ENCODE results near the gene APBA1.

The APBA1 gene

DNA sequence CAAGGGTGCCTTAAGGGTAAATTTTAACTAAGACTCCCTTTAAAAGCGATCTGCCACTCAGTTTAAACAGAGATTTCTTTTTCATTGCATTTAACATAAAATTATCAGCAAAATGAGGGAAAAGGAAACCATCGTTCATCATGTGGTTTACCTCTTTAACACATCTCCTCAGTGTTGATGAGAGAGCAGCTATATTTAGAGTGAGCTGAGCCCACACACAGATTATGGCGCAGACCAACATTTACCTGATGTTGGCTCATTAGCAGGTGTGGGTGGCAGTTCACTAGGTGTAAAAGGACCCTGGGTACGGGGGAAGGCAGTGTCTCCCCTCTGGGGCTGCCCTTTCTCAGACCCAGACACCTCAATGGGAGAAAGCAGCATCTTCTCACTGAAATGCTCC lies 197.3 kb downstream of the APBA1 start:
- Mint-ChIP-seq H3K9me3 (no peaks in the 10 kb centered on the region), H3K27me3 (peaks cover 1% of the 10 kb centered on the region), H3K4me3 (peak overlapping the region; percentile 66), H3K27ac (peak overlapping the region; percentile 65), H3K36me3 (no peaks in the 10 kb centered on the region), H3K4me1 (peaks cover 33% of the 10 kb centered on the region)

- H3K9me3 Mint-ChIP-seq, result no peaks in the 10 kb centered on the region
- H3K36me3 Mint-ChIP-seq, result no peaks in the 10 kb centered on the region
- H3K4me1 Mint-ChIP-seq, result peaks cover 33% of the 10 kb centered on the region
- no peak overlapping the region for H3K4me3 Mint-ChIP-seq
- H3K27me3 Mint-ChIP-seq, result peaks cover 1% of the 10 kb centered on the region
- H3K27ac Mint-ChIP-seq, result peak overlapping the region; percentile 68
Observed at GRCh38 chr9:69472101-69472620, 200.0 kb downstream of the APBA1 start.

DNA sequence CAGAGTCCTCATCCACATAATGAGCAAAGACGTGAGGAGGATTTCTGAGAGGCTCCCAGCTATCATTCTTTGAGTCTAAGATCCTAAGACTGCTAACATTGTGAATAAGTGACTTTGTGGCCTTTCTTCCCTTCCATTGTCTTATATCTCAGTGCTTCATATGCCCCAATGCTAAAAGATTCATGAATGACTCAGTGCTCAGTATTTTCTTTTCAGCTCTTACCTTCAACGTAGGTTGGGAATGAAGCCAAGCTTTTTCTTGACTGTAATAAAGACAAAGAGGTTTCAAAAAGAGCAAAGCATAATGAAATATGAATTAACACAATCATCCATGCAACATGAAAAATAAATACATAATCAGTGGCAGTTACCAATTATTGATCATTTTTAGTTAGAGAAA lies 200.7 kb downstream of the APBA1 start:
- Mint-ChIP-seq H3K36me3 (no peaks in the 10 kb centered on the region), H3K27me3 (no peaks in the 10 kb centered on the region), H3K4me1 (peaks cover 26% of the 10 kb centered on the region), H3K4me3 (no peak overlapping the region), H3K27ac (no peak overlapping the region), H3K9me3 (no peaks in the 10 kb centered on the region)

DNA sequence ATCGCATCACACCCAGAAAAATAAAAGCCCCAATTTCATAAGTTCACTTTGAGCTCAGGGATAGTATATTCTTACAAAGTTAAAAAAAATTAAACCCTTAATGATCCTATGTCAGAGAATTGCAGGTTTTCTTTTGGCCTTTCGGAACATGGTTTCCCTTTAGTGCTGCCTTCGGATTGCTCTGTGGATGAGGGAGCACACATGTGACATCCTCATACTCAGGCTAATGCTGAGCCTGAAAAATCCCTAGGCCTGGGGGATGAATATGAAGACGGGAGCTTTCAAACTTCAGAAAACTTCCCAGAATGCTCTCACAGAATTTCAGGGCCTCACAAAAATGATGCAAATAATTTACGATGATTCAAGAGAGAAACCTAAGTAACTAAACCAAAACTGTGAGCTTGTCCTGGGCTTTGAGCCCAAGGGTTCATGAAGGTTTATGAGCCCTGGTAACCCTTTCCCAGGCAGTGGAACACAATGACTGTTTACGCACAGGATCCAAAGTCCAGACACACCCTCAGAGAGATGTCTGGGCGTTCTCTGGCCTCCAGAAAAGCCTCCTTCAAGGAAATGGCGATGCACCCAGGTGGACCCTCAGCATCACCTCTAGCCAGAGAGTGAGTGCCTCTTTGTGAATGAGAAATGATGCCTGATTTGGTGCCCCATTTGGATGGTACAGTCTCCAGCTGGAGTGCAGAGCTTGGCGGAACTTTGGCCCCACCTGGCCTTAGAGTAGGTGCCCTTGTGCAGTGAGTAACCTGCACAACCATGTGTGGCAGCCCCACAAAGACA lies 201.8 kb downstream of the APBA1 start:
- Mint-ChIP-seq H3K27ac (no peak overlapping the region), H3K4me3 (no peak overlapping the region), H3K9me3 (no peaks in the 10 kb centered on the region), H3K36me3 (no peaks in the 10 kb centered on the region), H3K4me1 (peaks cover 16% of the 10 kb centered on the region), H3K27me3 (no peaks in the 10 kb centered on the region)

DNA sequence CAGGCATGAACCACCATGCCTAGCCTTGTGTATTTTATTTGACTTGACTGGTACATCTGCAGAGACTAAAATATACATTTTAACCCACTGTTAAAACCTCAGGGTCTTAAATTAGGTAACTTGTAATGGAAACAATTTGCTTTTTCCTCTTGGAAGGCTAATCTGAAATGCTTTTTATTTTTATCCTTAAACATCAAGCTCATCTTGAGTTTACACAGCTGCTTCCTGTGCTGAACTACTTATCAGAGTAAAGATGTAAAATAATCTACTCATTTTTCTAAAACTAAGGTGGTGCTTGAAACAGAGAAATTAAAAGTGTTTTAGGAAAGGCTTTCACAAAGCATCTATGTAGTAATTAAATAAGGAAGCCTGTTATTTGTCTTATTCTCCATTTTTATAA lies 203.0 kb downstream of the APBA1 start:
- Mint-ChIP-seq H3K9me3 (no peaks in the 10 kb centered on the region), H3K27ac (no peak overlapping the region), H3K4me1 (peaks cover 4% of the 10 kb centered on the region), H3K36me3 (no peaks in the 10 kb centered on the region), H3K27me3 (no peaks in the 10 kb centered on the region), H3K4me3 (no peak overlapping the region)

DNA sequence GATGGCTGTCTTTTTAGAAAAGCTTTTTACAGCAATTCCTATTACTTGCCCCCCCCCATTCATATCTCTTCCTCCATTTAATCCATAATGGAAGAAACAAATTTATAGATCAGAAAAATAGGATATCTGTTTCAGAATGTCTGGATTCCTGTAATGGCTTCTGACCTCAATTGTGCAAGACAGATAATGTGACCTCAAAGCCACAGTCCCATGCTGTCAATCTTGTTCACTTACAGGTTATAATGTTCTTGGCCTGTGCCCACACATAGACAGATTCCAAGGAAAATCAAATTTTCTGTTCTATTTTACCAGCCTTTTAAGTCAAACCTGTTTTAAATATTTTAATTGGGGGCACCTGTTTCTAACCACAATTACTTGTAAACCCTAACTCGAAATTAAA lies 203.8 kb downstream of the APBA1 start:
- no peaks in the 10 kb centered on the region for H3K36me3 Mint-ChIP-seq
- no peaks in the 10 kb centered on the region for H3K27me3 Mint-ChIP-seq
- peaks cover 4% of the 10 kb centered on the region for H3K4me1 Mint-ChIP-seq
- H3K4me3 Mint-ChIP-seq, result no peak overlapping the region
- no peak overlapping the region for H3K27ac Mint-ChIP-seq
- H3K9me3 Mint-ChIP-seq, result no peaks in the 10 kb centered on the region

- Mint-ChIP-seq H3K4me3 (no peak overlapping the region), H3K27me3 (no peaks in the 10 kb centered on the region), H3K27ac (no peak overlapping the region), H3K4me1 (no peaks in the 10 kb centered on the region), H3K9me3 (no peaks in the 10 kb centered on the region), H3K36me3 (no peaks in the 10 kb centered on the region)
Observed at GRCh38 chr9:69466151-69466550, 206.0 kb downstream of the APBA1 start.

- H3K9me3 Mint-ChIP-seq, result no peaks in the 10 kb centered on the region
- H3K27ac Mint-ChIP-seq, result no peak overlapping the region
- no peak overlapping the region for H3K4me3 Mint-ChIP-seq
- no peaks in the 10 kb centered on the region for H3K27me3 Mint-ChIP-seq
- H3K36me3 Mint-ChIP-seq, result no peaks in the 10 kb centered on the region
- no peaks in the 10 kb centered on the region for H3K4me1 Mint-ChIP-seq
Observed at GRCh38 chr9:69465473-69465872, 206.7 kb downstream of the APBA1 start.

DNA sequence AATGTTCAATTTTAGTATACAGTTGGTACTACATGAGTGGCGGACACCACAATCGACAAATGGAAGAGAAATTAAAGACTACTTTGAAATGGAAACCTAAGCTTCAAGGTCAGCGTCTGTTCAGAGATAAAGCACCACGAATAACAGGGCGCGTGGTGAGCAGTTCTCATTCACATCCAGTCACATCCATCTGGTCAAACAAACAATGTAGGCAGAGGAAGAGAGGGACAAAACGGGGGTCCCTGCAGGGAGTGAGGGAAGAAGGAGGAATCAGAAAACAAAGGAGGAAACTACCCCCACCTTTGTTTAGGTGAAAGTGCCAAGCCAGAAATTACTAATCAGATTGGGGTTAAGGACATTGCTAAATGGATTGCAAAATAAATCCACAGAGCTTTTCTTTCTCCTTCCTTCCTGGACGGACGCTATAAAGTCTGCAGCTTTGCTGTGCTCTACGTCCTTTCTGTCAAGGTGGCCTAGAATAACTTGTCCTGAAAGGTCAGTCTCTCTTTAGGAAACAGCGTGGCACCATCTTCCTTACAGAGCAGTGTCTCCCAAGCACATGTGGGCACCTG lies 208.6 kb downstream of the APBA1 start:
- H3K27me3 Mint-ChIP-seq, result no peaks in the 10 kb centered on the region
- no peak overlapping the region for H3K27ac Mint-ChIP-seq
- no peaks in the 10 kb centered on the region for H3K4me1 Mint-ChIP-seq
- no peak overlapping the region for H3K4me3 Mint-ChIP-seq
- no peaks in the 10 kb centered on the region for H3K9me3 Mint-ChIP-seq
- no peaks in the 10 kb centered on the region for H3K36me3 Mint-ChIP-seq

DNA sequence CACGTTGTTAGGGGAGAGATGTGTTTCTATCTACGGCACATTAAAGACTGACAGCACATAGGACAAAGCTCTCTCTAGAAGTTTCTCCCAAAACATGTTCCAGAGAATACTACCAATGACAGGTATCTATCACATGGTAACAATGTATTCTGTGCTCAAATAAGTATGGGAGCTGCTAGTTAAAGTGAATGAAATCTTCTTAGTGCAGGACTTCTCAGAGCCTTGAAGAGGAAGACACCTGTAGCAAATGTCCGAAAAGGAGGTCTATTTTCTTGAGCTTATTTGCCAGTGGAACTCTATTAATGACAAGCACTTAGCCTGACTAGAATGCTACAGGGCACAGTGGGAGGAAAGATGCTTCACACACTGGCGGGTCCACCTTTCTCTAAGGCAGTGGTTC lies 209.8 kb downstream of the APBA1 start:
- Mint-ChIP-seq H3K27me3 (no peaks in the 10 kb centered on the region), H3K4me3 (no peak overlapping the region), H3K27ac (no peak overlapping the region), H3K4me1 (no peaks in the 10 kb centered on the region), H3K36me3 (no peaks in the 10 kb centered on the region), H3K9me3 (no peaks in the 10 kb centered on the region)

GRCh38 chr9:69461103-69461887 lies 210.9 kb downstream of the APBA1 start:
- Mint-ChIP-seq H3K27ac (no peak overlapping the region), H3K27me3 (no peaks in the 10 kb centered on the region), H3K9me3 (no peaks in the 10 kb centered on the region), H3K36me3 (no peaks in the 10 kb centered on the region), H3K4me3 (no peak overlapping the region), H3K4me1 (no peaks in the 10 kb centered on the region)

GRCh38 chr9:69460012-69460411 lies 212.2 kb downstream of the APBA1 start:
- no peak overlapping the region for H3K27ac Mint-ChIP-seq
- no peak overlapping the region for H3K4me3 Mint-ChIP-seq
- no peaks in the 10 kb centered on the region for H3K4me1 Mint-ChIP-seq
- H3K27me3 Mint-ChIP-seq, result no peaks in the 10 kb centered on the region
- H3K36me3 Mint-ChIP-seq, result no peaks in the 10 kb centered on the region
- H3K9me3 Mint-ChIP-seq, result no peaks in the 10 kb centered on the region

DNA sequence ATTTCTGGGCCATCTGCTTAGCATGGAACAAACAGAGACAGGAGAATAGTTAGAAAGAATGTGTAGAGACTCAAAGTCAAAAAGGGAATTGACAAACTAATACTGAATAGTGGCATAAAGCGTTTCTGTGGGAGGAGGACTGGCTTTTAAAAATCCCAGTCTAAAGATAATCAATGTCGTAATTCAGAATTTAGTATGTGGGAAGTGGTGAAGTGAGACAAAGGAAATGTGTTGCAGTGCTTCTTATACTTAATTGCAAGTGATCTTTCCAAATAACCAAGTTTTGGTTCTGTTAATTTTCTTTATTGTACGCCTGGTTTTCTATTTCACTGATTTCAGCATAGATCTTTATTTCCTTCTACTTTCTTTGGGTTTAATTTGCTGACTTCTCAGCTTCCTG lies 214.0 kb downstream of the APBA1 start:
- Mint-ChIP-seq H3K36me3 (no peaks in the 10 kb centered on the region), H3K4me3 (no peak overlapping the region), H3K27me3 (no peaks in the 10 kb centered on the region), H3K9me3 (no peaks in the 10 kb centered on the region), H3K27ac (no peak overlapping the region), H3K4me1 (no peaks in the 10 kb centered on the region)

DNA sequence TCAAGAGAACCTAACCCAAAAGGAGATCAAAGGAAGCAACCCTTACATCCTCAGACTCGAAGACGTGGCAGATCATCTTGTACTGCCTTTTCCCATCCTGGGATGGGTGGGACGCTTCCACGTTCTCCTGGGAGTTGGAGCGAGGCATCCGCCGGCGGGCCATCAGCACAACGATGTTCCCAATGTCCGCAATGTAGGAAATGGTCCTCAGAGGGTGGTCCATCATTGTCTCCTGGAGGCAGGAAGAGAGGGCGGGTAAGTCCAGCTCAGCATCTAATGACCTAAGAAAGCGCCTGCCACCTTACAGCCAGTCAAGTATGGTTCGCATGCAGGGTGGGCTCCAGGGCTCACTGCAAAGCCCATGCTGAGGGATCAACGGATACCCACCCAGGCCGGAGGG lies 216.0 kb downstream of the APBA1 start:
- no peaks in the 10 kb centered on the region for H3K4me1 Mint-ChIP-seq
- H3K36me3 Mint-ChIP-seq, result no peaks in the 10 kb centered on the region
- H3K27me3 Mint-ChIP-seq, result no peaks in the 10 kb centered on the region
- H3K4me3 Mint-ChIP-seq, result no peak overlapping the region
- H3K27ac Mint-ChIP-seq, result no peak overlapping the region
- H3K9me3 Mint-ChIP-seq, result no peaks in the 10 kb centered on the region

- no peak overlapping the region for H3K4me3 Mint-ChIP-seq
- no peaks in the 10 kb centered on the region for H3K27me3 Mint-ChIP-seq
- H3K27ac Mint-ChIP-seq, result no peak overlapping the region
- H3K36me3 Mint-ChIP-seq, result no peaks in the 10 kb centered on the region
- no peaks in the 10 kb centered on the region for H3K9me3 Mint-ChIP-seq
- peaks cover 4% of the 10 kb centered on the region for H3K4me1 Mint-ChIP-seq
Observed at GRCh38 chr9:69455311-69455710, 216.9 kb downstream of the APBA1 start.

DNA sequence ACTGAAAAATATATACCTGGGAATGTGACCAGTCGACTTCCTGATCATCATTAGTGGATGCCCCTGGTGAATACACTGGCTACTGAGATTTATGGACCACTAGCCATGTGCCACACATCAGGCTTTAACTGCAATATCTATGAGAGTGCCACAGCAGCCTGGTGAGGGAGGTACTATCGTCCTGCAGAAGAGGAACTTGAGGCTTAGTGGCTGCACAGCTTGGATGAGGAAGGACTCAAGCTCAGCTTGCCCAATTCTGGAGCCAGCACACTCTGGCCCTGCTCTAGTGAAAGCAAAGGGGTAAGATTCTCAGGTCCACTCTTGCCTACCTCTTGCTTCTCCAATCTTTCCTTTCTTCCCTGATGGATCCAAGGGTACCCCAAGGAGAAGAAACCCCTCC lies 217.8 kb downstream of the APBA1 start:
- Mint-ChIP-seq H3K27ac (no peak overlapping the region), H3K9me3 (no peaks in the 10 kb centered on the region), H3K27me3 (no peaks in the 10 kb centered on the region), H3K4me1 (peaks cover 7% of the 10 kb centered on the region), H3K4me3 (no peak overlapping the region), H3K36me3 (no peaks in the 10 kb centered on the region)

Measured in activated naive CD4-positive, alpha-beta T cell treated with anti-CD3 and anti-CD28 coated beads, Interleukin-2, amount 50 U/mL, for 24 hours (primary cell).